GM21390 (cell line): ENCODE measurements around the gene AMY1C.
"Not testable (repeated sequence)": the region's sequence is repeated elsewhere in the genome, so short reads cannot be mapped to it uniquely, and the experiment has no call there.

ENCODE experiments used
- ATAC-seq: cut with Tn5 transposase; IDR thresholded peaks from one replicate; pipeline ENCODE4 v1.9.1; 2021; ENCODE audit not compliant: unreplicated experiment

AMY1C gene

GRCh38 chr1:103749598-103749997 is at the start of gene AMY1C:
AMY1C (plus strand) TSS chr1:103749898; CDS start chr1:103750470, 572 bp downstream.
- ATAC-seq, result not testable (repeated sequence)

GRCh38 chr1:103700669-103701068 is 49.0 kb upstream of the AMY1C start:
- not testable (repeated sequence) for ATAC-seq

DNA sequence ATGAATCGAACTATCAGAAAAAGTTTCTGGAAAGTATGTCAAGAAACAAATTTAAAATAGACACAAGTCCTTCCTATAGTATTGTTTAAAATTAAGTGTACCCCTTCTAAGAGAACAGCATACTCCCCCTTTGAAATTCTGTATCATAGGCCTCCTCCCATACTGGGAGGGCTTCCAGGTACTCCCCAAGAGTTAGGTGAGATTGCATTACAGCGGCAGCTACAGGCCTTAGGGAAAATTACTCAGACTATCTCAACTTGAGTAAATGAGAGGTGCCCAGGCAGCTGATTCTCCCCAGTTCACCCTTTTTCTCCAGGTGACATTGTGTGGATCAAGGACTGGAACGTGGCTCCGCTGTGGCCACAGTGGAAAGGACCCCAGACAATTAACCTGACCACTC is 48.4 kb upstream of the AMY1C start:
- ATAC-seq, result not testable (repeated sequence)

DNA sequence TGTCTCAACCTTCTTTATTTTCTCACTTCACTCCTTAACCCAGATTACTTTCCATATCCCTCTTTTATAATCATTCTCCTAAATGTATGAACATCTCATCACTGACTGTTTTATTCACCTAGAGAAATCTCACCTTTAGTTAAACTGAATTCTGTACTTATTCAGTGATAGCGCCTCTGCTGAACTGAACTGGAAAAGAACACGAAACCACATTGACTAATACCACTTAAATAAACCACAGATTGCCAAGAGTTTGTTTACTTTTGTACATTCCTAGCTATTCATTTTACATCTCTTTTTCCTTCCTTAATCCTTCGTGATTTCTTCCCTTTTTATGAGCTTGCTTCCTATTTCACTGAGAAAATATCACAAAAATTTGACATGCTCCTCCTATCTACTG is 42.0 kb upstream of the AMY1C start:
- not testable (repeated sequence) for ATAC-seq

DNA sequence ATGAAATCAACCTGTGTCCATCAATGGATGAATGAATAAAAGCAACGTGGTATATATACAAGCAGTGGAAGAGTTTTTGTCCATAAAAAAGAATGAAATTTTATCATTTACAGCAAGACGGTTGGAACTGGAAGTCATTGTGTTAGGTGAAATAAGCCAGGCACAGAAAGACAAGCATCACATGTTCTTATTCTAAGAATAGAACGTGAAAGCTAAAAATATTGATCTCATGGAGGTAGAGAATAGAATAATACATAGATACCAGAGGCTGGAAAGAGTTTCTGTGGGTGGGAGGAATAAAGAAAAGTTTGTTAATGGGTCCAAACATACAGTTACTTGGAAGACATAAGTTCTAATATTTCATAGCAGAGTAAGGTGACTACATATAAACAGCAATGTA is 39.3 kb upstream of the AMY1C start:
- not testable (repeated sequence) for ATAC-seq

DNA sequence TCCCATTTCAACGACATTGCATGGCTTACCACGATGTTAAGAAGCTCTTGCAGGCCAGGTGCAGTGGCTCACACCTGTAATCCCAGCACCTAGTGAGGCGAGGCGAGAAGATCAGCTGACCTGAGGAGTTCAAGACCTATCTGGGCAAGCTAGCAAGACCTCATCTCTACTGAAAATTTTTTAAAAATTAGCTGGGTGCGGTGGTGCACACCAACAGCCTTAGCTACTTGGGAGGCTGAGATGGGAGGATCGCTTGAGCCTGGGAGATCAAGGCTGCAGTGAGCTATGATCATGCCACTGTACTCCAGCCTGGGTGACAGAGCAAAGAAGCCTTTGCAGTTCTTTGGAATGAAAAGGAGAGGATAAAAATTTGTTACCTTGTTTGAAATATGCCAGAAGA is 32.3 kb upstream of the AMY1C start:
- not testable (repeated sequence) for ATAC-seq

DNA sequence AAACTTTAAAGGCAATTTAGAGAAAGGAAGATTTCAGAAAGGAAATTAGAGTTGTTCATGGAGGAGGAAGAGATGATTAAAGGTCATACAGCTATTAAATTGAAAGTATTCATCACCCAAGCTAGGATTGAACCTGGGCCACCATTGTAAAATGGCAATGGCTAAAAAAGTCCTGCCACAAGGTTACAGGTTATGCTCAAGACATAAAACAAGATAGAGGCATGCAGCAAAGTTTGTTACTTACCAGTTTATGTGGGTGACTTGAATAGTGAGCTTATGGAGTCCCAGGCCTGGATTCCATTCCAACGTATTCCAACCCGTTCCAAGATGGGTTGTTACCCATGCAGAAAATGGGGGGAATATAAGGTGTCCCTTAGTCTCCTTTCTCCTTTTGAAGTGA is 28.2 kb upstream of the AMY1C start:
- not testable (repeated sequence) for ATAC-seq

DNA sequence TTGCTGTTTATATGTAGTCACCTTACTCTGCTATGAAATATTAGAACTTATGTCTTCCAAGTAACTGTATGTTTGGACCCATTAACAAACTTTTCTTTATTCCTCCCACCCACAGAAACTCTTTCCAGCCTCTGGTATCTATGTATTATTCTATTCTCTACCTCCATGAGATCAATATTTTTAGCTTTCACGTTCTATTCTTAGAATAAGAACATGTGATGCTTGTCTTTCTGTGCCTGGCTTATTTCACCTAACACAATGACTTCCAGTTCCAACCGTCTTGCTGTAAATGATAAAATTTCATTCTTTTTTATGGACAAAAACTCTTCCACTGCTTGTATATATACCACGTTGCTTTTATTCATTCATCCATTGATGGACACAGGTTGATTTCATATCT is 14.4 kb upstream of the AMY1C start:
- not testable (repeated sequence) for ATAC-seq

- ATAC-seq, result not testable (repeated sequence)
Observed at GRCh38 chr1:103738031-103738430, 11.7 kb upstream of the AMY1C start.

GRCh38 chr1:103744449-103744848 is 5.2 kb upstream of the AMY1C start:
- not testable (repeated sequence) for ATAC-seq

- not testable (repeated sequence) for ATAC-seq
Observed at GRCh38 chr1:103745040-103745439, 4.7 kb upstream of the AMY1C start.

- ATAC-seq, result not testable (repeated sequence)
Observed at GRCh38 chr1:103748273-103748672, 1.4 kb upstream of the AMY1C start.

GRCh38 chr1:103761896-103762295 is 12.2 kb downstream of the AMY1C start:
- no peak for ATAC-seq

DNA sequence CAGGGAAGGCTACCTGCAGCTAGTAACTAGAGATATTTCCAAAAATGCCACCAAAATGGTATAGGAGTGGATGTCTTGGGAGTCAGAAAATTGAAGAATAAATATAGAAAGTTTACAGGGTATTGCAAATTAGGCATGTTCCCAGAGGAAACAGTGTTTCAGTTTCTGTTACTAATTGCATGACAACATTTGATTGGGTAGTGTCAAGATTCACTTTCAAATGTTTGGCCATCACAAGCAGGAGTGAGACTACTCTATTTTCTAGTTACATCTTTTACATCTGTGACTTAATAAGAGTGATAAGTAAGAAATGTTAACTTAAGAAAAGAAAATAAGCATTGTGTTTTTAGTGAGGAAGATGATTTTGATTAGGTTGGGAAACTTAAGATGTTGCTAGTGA is 30.2 kb downstream of the AMY1C start:
- peak; percentile 34 for ATAC-seq

DNA sequence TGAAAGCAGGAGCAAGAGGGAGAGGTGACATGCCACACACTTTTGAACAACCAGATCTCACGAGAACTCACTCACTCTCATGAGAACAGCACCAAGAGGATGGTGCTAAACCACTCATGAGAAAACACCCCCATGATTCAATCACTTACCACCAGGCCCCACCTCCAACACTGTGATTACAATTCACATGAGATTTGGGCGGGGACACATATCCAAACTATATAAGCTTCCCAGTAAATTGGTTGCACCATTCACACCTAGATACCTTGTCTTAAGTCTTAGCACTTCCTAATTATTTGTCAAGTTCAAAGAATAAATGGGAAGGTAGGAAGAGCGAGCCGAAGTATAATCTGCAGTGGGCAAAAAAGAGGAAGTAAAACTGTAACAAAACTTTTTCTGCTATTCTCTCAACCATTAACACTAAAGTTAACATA is 34.3 kb downstream of the AMY1C start:
- peak; percentile 64 for ATAC-seq

DNA sequence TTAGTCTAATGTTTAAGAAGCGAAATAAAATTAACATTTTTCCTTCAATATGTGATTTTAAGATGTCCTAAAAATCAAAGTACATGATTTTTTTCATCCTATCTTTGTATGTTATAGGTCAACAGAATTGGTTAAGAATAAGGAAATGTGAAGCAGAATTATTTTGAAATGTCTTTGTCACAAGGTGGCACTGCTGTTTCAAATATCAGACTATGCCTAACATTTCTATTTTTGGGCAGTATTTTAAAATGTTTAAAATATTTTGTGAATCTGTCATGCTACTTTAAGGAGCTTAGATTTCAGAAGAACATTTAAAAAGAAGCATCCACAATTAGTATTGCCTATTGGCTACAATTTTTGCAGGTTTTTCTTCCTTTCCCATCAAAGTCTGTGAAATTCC is 38.7 kb downstream of the AMY1C start:
- ATAC-seq, result no peak

DNA sequence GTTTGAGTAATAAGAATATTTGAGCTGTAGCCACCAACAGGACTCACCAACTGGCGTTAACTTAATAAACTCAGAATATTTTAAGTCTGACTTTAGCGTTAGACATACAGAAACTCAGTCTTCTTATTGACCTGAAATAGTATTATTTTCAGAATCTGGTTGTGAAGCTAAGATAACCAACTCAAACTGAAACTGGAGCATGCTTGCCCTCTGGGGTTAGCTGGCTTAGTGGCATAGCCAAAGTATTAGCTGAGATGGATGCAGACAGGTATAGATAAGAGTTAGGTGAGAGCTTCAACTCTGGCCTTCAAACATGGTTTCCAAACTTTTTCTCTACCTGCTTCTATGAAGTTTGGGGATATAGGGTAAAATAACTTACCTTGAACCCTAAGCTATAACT is 40.5 kb downstream of the AMY1C start:
- ATAC-seq, result no peak
